ENCODE data around the gene STRA8. TPM values are rescaled to one million over a fixed set of nuclear protein-coding genes. Genes with fewer than 3 reads are reported as not detected.
A peak's percentile ranks its signal among the peaks of the same experiment; 100 is the strongest.

STRA8 gene
- polyA plus RNA-seq, 3 donors = not detected

DNA sequence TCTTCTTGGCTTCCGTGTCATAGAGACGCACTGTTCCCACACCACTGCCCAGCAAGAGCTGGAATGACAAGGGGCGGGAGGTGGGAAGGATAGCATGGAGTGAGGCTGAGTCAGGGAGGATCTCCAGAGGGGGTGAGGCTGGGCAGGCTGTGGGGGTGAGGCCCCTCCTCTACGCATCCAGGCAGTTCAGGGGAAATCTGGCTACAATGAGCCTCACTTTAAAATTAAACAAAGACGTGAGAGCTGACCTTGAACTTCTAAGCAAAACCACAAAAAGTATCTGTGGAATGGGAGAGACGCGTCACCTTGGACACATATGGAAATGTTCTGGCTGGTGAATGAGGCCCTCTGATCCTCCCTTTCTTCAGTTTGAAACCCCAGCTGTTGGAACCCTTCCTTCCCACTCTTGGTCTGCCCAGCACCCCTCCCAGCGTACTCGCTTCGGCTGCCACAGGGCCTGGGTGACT is 40.0 kb upstream of the STRA8 start:
- intact Hi-C loops (cut with micrococcal nuclease) = loop anchor here in 1 of 2 donors (5.0 kb wide), 1 partner anchor 469 kb away; the partner anchor contains the start of gene STMP1
- Histone ChIP-seq H2AFZ (ENCODE audit: insufficient read depth, low read depth, low read length, poor library complexity, severe bottlenecking) (no peak overlapping the region), H3K79me2 (ENCODE audit: insufficient read depth, low read length) (no peaks in the 10 kb centered on the region), H3K36me3 (replicated peaks in 1 of 2; ENCODE audit: control insufficient read depth in 1 of 2, insufficient read depth in 2 of 2, low read length in 2 of 2) (peaks cover 92 to 100% of the 10 kb centered on the region in 2 donors), H4K20me1 (ENCODE audit: insufficient read depth, low read length) (no peaks in the 10 kb centered on the region), H3K4me2 (replicated peaks; ENCODE audit: extremely low read depth, low read length, poor library complexity, severe bottlenecking) (no peak overlapping the region), H3K9ac (ENCODE audit: insufficient read depth, low read length, poor library complexity, severe bottlenecking) (no peak overlapping the region), H3K27ac (ENCODE audit: low read depth in 1 of 2, low read length in 2 of 2) (no peak overlapping the region), H3K4me3 (replicated peaks in 1 of 3; ENCODE audit: low read depth in 2 of 3, low read length in 3 of 3) (no peak overlapping the region), H3K4me1 (ENCODE audit: control insufficient read depth in 1 of 2, insufficient read depth in 2 of 2, low read length in 2 of 2) (no peaks in the 10 kb centered on the region), H3K27me3 (ENCODE audit: control insufficient read depth in 2 of 2, insufficient read depth in 2 of 2, low read length in 2 of 2) (no peaks in the 10 kb centered on the region), H3K9me3 (replicated peaks in 1 of 2; ENCODE audit: control insufficient read depth in 1 of 2, insufficient read depth in 1 of 2, low read length in 2 of 2) (no peaks in the 10 kb centered on the region)
- Mint-ChIP-seq H3K27me3 (ENCODE audit: low read depth in 3 of 3) (no peaks in the 10 kb centered on the region), H3K4me3 (no peak overlapping the region), H3K36me3 (peaks cover 96 to 100% of the 10 kb centered on the region in 2 donors), H3K27ac (peak overlapping the region in 4 of 7 donors; percentile 28 to 66 (median 41)), H3K9me3 (no peaks in the 10 kb centered on the region), H3K4me1 (no peaks in the 10 kb centered on the region)
- 100% methylated on average over 6 of the region's 10 CpGs for WGBS (ENCODE audit: insufficient coverage)
- TF ChIP-seq, protein P1, sequence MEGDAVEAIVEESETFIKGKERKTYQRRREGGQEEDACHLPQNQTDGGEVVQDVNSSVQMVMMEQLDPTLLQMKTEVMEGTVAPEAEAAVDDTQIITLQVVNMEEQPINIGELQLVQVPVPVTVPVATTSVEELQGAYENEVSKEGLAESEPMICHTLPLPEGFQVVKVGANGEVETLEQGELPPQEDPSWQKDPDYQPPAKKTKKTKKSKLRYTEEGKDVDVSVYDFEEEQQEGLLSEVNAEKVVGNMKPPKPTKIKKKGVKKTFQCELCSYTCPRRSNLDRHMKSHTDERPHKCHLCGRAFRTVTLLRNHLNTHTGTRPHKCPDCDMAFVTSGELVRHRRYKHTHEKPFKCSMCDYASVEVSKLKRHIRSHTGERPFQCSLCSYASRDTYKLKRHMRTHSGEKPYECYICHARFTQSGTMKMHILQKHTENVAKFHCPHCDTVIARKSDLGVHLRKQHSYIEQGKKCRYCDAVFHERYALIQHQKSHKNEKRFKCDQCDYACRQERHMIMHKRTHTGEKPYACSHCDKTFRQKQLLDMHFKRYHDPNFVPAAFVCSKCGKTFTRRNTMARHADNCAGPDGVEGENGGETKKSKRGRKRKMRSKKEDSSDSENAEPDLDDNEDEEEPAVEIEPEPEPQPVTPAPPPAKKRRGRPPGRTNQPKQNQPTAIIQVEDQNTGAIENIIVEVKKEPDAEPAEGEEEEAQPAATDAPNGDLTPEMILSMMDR (IDR thresholded peaks at IDR 0.05) = no peak
- DNase-seq = no peak

DNA sequence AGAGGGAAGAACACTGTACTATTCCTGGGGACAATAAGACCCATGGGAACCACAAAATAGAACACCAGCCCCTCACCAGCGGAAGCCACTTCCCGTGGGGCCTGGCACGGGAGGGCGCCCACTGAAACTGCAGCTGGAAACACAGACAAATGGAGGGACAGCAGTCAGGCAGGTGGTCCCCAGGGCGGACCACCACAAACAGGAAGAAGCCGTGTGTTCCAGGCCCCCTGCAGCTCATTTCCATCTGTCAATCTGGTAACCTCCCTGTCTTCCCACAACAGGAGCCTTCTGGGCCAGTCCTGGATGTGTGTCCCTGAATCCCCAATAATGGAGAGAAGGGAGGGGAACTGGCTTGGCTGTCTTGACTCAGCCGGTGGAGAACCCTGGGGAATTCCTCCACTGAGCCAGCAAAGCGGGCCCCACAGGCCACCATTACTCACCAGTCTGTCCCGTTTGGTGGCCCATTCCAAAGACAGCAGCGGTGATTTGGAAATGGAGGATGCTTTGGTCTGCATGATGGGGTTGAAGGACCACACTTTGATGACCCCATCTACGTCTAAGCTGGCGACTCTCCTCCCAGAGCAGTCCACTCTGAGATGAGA is 39.0 kb upstream of the STRA8 start:
- no peak overlapping the region for H3K9ac ChIP-seq (ENCODE audit: insufficient read depth, low read length, poor library complexity, severe bottlenecking)
- Mint-ChIP-seq H3K4me3 (no peak overlapping the region), H3K27ac (peak overlapping the region in 1 of 7 donors; percentile 26), H3K27me3 (ENCODE audit: low read depth in 3 of 3) (no peaks in the 10 kb centered on the region), H3K4me1 (no peaks in the 10 kb centered on the region), H3K36me3 (peaks cover 96 to 100% of the 10 kb centered on the region in 2 donors), H3K9me3 (no peaks in the 10 kb centered on the region)
- H3K36me3 ChIP-seq (replicated peaks in 1 of 2; ENCODE audit: control insufficient read depth in 1 of 2, insufficient read depth in 2 of 2, low read length in 2 of 2) = peaks cover 92 to 100% of the 10 kb centered on the region in 2 donors
- H3K79me2 ChIP-seq (ENCODE audit: insufficient read depth, low read length) = no peaks in the 10 kb centered on the region
- no peak overlapping the region for H3K4me2 ChIP-seq (replicated peaks; ENCODE audit: extremely low read depth, low read length, poor library complexity, severe bottlenecking)
- no peak for DNase-seq
- H3K27me3 ChIP-seq (ENCODE audit: control insufficient read depth in 2 of 2, insufficient read depth in 2 of 2, low read length in 2 of 2) = no peaks in the 10 kb centered on the region
- no peak overlapping the region for H2AFZ ChIP-seq (ENCODE audit: insufficient read depth, low read depth, low read length, poor library complexity, severe bottlenecking)
- no peaks in the 10 kb centered on the region for H3K9me3 ChIP-seq (replicated peaks in 1 of 2; ENCODE audit: control insufficient read depth in 1 of 2, insufficient read depth in 1 of 2, low read length in 2 of 2)
- TF ChIP-seq, protein P1 (IDR thresholded peaks at IDR 0.05) = no peak
- no peak overlapping the region for H3K27ac ChIP-seq (ENCODE audit: low read depth in 1 of 2, low read length in 2 of 2)
- no peak overlapping the region for H3K4me3 ChIP-seq (replicated peaks in 1 of 3; ENCODE audit: low read depth in 2 of 3, low read length in 3 of 3)
- H4K20me1 ChIP-seq (ENCODE audit: insufficient read depth, low read length) = no peaks in the 10 kb centered on the region
- intact Hi-C loops (cut with micrococcal nuclease) = loop anchor here in 1 of 2 donors (5.0 kb wide), 1 partner anchor 468 kb away; the partner anchor contains the start of gene STMP1
- WGBS (ENCODE audit: insufficient coverage) = 98% methylated on average over 4 of the region's 12 CpGs
- no peaks in the 10 kb centered on the region for H3K4me1 ChIP-seq (ENCODE audit: control insufficient read depth in 1 of 2, insufficient read depth in 2 of 2, low read length in 2 of 2)

Data from CD14-positive monocyte (primary cell).